Adrenal gland (tissue), 5 donors: ENCODE results near the gene GRK3.

Experiments
- CTCF ChIP-seq, 6 experiments: fragments of 450-650 bp in 4 of 6; fragments of 200-600 bp in 2 of 6; sonication (generic) in 1 of 6; IDR thresholded peaks; 1 replicate in 5 of 6; 2 replicates in 1 of 6; pipeline versions ENCODE4 v1.5.1 to v1.8.0; 2016 to 2021; ENCODE audit warnings: antibody characterized with exemption in 6 of 6, mild to moderate bottlenecking in 2 of 6, moderate library complexity in 1 of 6
- POLR2A ChIP-seq, 2 donors: fragments of 450-650 bp; IDR thresholded peaks; one replicate each; pipeline ENCODE4 v1.6.1; 2017; ENCODE audit warnings: antibody characterized with exemption in 2 of 2, mild to moderate bottlenecking in 2 of 2, moderate library complexity in 1 of 2
- donor health status: DM: no; HTN: no; CAD: no.

- no peak for TF ChIP-seq POLR2A (IDR thresholded peaks at IDR 0.05)
- TF ChIP-seq CTCF (IDR thresholded peaks at IDR 0.05), result no peak
Observed at GRCh38 chr22:25698461-25698860, 134.0 kb downstream of the GRK3 start.
